GM21515 (cell line): ENCODE measurements around the gene PDIA6.

ENCODE experiments used
- ATAC-seq: cut with Tn5 transposase; IDR thresholded peaks from one replicate; pipeline ENCODE4 v1.9.1; 2021; ENCODE audit not compliant: unreplicated experiment

Gene PDIA6

DNA sequence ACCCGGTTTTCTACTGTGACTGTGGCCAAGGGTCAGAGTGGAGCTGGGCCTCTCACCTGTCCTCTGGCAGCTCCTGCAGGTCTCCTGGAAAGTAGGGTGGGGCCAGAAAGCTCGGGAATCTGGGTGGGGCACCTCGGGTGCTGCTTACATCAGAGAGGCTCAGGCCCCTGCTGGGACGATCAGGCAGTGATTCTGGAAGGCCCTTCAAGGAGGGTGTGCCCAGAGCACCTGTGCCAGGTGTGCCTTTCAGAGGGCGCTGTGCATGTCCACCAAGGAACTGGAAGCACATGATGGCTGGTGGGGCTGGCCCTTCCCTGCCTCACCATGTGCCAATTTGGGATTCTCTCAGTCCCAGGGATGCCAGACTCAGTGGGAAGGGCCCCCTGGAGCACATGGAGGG, 47.1 kb downstream of the PDIA6 start:
- no peak for ATAC-seq

DNA sequence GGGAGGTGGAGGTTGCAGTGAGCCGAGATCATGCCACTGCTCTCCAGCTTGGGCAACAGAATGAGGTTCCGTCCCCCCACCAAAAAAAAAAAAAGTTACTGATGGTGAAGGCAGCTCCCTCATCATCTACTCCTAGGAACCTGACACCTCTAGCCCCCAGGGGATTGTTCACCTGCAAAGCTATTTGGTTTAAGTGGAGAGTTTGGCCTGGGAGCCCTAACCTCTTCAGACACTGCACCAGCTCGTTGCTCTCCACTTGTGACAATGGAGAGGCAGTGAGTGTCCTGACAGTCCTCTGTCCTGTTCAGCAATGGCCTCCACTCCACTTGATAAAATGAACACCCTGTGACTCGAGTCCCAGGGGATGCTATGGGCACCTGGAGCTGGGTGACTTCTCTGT, 47.7 kb downstream of the PDIA6 start:
- no peak for ATAC-seq

DNA sequence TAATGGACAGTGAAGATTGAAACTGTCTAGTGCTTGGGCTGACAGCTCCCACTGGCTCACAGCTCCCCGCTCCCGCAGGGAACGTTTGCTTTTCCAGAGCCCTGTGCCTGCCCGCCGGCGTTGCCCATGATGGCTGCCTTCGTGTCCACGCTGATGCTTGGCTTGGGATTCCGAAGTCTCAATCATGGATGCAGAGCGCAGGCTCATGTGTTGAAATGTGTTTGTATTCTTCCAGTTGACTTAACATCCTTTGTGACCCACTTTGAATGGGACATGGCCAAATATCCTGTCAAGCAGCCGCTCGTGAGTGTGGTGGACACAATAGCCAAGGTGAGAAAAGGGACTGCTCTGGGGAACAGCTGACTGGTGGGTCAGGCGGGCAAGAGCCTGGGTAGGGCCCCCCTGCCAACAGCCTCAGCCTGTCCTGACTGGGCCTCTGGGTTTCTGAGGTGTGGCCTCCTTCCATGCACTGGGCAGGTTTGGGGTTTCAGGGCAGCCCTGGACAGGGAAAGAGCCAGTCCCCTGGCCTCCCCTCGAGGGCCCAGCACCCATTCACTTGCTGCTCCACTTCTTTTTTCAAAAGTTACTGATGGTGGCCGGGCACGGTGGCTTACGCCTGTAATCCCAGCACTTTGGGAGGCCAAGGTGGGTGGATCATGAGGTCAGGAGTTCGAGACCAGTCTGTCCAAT, 48.3 kb downstream of the PDIA6 start:
- no peak for ATAC-seq

DNA sequence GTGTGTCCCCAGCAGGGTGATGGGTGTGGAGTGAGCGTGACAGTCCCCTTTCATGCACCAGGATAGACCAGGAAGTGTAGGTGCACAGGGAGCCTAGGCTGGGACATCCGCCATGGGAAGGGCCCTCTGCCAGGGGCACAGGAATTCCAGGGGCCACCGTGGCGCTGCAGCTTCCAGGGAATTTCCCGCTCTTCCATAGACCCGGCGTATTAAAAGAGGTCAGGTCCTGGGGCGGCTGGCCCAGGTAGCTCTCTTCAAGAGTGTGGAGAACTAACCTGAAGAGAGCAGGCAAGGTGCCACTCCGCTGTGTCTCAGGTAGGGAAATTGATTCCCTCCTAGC, 49.2 kb downstream of the PDIA6 start:
- ATAC-seq: no peak

DNA sequence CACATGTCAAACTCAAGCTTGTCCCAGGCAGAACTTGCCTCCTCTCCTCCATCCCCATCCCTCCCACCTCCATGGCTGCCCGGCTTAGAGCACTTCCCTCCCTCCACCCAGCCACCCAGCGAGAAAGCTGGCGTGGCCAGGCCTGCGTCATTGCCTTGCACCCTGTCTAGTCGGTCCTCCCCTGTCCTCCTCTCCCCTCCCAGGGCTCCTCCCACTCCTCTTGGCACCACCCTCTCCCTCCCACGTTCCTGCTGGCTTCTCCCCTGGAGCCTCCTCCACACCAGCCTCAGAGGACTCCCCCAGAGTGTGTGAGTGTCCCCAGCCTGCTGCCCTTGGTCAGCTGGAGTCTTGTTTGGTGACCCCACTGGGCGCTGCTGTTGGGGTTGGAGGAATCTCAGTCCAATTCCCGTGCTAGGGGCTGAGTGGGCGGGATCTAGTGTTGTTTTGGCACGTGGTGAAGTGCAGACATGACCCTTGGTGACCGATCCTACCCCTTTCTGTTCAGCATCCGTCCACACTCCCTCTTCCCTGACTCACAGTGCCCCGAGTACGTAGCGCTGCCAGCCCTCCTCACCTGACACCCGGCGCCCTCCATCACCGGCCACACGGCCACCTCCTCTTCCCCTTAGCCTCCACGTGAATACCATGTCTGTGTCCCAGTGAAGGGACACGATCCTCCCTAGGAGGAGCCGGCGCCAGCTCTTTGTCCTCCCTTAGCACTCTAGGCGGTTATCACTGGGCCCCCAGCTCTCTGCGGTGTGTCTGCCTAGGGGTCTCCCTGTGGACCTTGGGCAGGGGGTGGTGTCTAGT, 49.7 kb downstream of the PDIA6 start:
- no peak for ATAC-seq

DNA sequence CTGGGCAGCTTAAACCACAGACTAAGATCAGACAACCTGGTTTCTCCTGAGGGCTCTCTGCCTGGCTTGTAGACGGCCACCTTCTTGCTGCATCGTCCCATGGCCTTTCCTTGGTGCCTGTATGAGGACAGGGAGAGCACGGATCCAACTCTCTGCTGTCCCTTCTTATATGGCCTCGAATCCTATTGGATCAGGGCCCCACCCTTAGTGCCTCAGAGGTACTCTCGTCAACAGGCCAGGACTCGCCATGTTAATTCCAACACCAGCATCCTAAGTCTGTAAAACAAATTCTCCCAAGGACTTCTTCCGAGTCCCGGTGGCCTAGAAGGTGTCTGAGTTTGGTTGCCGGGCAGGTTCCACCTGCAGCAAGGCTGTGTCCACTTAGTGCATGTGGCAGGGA, 51.0 kb downstream of the PDIA6 start:
- no peak for ATAC-seq

DNA sequence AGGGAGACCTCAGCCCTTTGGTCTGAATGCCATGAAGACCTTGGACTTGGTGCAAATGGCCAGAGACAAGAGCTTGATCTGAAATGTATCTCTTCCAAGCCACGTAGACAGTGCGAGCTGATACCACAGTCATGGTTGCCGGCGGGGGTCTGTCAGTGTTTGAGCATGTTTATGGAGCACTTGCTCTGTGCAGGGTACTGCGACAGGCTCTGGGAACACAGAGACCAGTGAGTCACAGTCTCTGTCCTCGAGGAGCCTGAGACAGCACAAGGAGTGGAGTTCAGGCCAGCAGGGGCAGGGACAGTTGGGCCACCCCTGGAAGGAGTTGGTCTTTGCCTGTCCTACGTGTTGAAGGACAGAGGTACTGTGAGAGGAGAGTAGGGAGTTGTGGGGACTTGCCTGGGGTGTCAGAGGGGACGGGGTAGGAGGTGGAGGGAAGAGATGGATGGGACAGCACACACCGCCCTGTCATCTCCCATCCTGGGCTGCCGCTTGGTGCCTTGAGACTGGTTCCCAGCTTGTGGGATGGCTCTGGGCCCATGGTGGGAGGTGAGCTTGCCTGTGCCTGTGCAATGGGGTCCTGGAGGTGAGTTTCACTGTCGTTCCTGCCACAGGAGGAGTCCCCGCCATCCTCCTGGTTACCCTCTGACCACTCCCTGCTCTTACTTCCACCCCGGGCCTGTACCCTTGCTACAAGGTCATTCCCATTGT, 51.6 kb downstream of the PDIA6 start:
- no peak for ATAC-seq

DNA sequence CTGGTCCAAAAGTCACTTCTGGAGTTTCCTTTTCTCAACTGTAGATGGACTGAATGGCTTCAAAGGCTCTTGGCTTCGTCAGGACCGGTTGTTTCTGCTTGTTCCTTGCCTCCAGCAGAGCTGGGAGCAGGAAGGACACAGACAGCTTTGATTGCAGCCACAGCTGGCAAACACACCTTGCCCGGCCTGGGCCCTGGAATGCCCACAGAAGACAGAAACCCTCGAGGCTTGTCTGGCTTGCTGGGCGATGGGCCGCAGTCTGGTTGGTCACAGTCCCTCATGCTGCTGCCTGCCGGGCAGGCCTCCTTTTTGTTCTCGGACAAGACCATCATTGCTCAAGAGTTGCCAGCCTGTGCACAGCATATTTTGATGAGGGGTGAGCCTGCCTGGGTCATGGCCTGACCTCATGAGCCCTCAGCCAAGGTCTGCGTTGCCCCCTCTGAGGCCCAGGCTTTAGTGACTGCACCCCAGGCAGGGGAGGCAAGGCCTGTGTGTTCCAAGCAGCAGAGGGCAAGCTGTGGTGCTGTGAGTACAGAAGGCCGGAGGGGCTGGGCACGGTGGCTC, 53.4 kb downstream of the PDIA6 start:
- ATAC-seq: no peak

DNA sequence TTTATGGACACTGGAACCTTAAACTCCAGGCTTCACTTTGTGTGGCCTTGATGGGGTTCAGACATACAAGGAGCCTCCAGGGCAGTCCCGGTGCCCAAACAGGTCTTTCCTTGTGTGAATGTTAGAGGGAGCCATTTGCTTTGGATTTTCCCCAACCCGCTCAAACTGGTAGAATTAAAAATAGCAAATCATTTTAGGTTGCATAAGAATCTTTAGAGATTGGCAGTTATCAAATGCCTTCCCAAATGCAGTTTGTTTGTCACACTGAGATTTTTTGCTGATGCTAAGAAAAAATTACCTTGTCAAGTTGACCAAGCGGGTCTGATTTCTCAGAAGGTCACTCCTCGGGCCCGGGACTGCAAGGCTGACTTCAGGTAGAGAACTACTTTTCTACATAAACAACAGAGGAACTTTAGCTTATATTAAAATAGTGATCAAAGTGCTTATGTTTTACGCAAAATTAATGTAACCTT, 54.7 kb downstream of the PDIA6 start:
- no peak for ATAC-seq

DNA sequence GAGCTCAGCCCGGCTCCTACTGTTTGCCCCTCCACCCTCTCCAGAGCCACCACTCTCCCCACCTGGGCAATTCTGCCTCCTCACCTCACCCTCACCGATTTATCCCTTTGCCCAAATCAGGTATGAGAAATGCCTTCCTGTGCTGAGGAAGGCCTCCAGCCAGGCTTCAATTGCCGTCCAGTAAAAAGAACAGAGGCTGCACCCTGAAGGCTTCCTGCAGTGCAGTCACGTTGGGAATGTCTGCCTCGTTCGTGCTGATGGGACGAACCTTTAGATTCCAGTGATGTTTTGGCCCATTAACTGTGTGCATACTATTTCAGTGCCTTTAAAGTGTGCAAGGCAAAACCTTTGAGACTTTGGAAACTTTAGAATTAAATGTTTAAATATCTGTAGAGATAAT, 57.0 kb downstream of the PDIA6 start:
- ATAC-seq: no peak

DNA sequence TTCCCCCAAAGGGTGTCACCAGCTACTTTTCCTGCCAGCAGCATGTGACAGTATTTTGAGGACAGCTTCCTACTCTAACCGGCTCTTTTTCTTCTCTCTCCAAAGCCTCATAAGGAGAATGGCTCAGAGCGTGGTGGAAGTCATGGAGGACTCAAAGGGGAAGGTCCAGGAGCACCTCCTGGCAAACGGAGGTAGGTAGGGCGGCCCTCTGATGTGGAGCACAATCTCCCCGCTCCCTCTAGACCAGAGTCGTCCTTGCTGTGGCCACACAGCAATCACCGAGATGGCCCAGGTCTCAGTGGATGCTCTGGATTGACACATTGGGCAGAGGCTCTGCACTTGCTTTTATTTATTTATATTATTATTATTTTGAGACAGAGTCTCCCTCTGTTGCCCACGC, 58.7 kb downstream of the PDIA6 start:
- ATAC-seq: no peak

DNA sequence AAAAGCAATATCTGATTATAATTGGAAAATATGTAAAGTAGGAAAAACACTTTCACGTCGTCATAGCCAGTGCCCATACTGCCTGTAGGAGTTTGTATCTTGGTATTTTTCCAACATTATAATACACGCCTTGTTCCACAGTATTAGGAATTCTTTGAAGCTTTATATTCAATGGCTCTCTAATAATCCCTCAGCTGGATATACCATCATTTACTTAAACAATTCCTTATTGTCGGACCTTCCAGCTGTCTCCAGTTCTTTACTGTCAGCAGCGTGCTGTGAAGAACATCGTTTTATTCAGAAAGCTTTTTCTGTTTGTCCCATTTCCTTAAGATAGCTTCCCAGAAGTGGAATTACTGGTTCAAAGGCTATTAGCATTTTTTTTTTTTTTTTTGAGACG, 59.4 kb downstream of the PDIA6 start:
- ATAC-seq: no peak

DNA sequence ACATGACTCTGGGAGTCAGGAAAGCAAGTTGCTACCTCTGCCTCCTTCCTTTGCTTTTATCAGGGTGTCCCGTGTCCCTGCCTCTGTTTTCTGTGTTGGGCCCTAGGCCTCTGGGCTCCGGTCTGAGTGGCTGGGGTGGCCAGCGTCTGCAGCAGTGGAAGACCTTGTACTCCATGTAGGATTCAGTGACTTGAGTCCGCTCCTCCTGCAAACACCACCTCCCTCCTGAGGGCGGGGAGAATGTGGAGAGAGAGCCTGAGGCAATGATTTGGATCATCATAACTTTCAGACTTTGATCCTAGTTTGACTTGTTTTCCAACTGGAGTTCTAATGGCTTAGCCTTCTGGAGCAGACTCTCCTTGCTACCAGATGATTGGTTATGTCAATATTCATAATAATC, 60.3 kb downstream of the PDIA6 start:
- no peak for ATAC-seq

DNA sequence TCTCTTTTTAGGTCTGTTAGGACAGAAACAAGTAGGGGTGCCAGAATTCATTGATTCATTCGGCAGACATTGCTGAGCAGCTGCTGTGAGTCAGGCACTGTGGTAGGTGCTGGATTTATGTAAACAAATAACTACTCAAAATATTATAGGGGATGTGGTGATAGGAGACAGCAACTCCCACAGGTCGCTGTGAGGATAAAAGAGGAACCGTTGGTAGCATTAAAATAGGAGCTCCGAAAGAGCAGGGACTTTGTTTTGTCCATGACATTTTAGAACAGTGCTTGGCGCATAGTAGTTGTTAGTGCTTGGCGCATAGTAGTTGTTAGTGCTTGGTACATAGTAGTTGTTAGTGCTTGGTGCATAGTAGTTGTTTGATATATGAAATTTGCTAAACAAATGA, 62.0 kb downstream of the PDIA6 start:
- ATAC-seq: no peak

DNA sequence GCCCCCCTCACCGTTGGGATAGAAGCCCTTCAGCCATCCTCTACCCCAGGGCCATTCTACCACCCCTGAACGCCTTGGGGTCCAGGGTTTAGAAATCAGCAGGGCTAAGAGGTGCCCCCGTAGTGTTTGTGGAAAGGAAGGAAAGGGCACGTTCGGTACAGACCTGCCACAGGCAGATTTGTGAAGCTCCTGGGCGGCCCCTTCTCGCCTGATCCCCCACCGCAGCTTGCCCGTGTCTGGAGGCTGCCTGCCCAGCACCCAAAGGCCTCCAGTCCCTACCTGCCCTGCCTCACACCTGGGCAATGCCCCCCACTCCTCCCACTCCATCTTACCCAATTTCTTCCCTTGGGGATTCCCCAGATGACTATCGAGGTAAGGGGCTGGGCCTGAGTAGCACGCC, 69.9 kb downstream of the PDIA6 start:
- no peak for ATAC-seq

DNA sequence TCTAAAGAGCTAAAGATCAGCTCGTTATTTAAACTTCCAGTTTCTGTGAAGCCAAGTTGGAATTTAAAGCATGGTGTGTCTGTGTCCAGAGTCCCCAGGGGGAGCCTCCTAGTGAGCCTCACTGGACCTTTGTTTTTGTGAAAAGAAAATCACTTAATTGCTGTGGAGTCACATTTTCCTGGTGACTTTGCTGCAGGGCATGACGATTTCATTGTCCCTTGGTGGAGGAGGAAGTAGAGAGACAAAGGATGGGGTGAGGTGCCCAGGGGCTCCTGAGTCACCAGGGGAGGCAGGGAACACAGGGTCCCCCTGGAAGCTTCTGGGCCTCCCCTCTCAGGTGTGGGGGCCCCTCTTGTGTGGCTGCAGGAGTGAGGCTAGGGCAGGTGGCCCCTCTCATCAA, 71.4 kb downstream of the PDIA6 start:
- ATAC-seq: no peak

DNA sequence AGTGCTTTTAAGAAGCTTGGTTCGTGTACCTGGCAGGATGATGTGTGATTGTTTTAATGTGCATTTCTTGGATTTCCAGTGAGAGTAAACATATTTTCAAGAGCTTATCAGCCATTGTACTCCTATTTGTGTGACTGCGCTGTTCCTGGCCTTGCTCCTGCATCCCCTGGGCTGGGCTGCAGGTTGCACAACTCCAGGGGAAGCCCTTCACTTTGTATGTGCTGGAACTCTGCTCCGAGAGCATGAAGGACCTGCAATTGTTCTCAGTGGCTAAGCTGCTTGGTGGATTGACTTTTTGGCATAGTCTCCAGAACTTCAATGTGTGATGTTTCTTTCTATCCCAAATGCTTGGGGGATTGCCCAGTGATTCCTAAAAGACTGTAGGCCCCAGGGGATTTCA, 72.4 kb downstream of the PDIA6 start:
- no peak for ATAC-seq

DNA sequence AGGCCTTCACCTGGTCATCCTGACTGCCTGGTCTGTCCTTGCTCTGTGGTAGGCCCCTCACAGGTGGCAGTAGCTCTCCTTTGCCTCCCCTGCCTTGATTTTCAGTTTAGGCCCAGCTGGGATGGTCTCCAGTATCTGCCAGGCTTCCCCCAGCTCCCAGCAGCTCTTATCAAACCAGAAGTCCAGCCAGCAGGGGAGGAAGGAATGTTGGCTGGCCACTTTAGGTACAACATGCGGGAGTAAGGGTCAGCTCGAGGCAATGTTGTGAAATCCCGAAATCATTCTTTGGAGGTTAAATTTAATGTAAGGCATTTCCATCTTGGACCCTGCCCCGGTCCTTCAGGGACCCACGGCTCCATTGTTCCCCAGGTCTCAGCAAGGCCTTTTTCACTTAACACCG, 74.4 kb downstream of the PDIA6 start:
- no peak for ATAC-seq

DNA sequence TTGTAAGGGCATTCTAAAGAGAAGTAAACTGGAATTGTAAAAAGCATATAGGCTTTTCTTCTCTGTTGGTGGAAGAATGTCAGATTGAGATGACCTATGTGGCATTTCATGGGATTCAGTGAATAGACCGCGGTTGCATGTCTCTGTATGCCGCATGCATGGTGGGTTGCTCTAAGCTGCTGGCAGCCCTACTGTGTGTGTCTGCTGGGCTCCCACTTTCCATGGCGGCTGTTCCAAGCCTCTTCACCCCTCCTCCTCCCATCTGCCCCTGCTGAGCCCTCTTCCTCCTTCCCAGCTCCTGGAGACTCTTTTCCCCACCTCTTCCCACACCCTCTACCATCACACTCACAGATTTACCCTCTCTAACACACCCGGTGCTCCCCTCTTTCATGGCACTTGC, 78.6 kb downstream of the PDIA6 start:
- no peak for ATAC-seq

DNA sequence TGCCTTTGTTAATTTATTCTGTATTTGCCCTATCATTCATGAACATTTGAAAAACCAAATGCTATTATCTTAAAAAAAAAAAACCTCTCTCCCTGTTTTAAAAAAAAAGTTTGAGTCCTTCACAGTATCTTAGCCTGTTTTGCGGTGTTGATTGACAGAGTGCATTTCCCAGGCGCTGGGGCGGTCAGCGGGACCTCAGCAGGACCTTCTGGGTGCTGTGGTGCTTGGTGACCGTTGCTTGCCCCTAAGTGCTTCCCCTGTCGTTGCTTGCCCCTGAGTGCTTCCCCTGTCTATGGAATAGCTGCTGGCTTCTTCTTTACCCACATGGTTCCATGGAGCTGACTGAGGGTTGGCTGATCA, 79.0 kb downstream of the PDIA6 start:
- ATAC-seq: no peak
